Measurements from ENCODE around the gene PCDHGC4. TPM values are rescaled to one million over a fixed set of nuclear protein-coding genes. Genes with fewer than 3 reads are reported as not detected.

PCDHGC4 gene
- total RNA-seq, 1 experiment from 2014 or later, result 4.3 TPM

DNA sequence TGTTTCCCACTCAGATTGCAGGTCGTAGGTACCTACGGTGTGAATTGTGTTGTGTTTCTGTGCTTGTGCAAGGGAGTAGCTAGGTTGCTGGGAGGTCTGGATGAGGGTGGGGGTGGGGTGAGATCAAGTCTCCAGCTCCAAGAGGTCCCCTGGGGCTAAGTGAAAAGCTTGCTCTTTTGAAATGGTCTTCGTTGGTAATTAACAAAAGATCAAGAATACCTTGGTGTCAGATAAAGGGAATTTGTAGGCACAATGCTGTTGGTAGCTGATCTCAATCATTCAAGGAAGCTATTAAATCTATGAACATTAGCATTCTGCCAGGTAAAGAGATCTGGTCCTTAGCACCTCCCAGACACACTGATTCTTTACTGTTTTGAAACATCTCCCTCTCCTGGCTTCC lies 928 bp upstream of the PCDHGC4 start:
- Histone ChIP-seq H3K4me2 (ENCODE audit: insufficient read depth, insufficient read length, low read length) (peak overlapping the region; percentile 91), H4K5ac (ENCODE audit: insufficient read length, low read depth, low read length) (no peak overlapping the region), H2AK5ac (ENCODE audit: insufficient read length, low read length) (no peak overlapping the region), H4K8ac (replicated peaks; ENCODE audit: insufficient read length, low read depth, low read length) (no peak overlapping the region), H3K9me3 (ENCODE audit: control insufficient read depth, low read depth, low read length) (no peaks in the 10 kb centered on the region), H3K4me1 (ENCODE audit: insufficient read depth, low read length) (peaks cover 5% of the 10 kb centered on the region; the same call in 1 of the 2 replicates), H3K23ac (ENCODE audit: insufficient read length, low read depth, low read length) (no peak overlapping the region), H3K9ac (ENCODE audit: extremely low read depth, insufficient read length, low read length) (no peak overlapping the region), H2BK120ac (ENCODE audit: low read depth, low read length, poor library complexity, severe bottlenecking) (no peak overlapping the region), H3K18ac (ENCODE audit: insufficient read length, low read depth, low read length) (no peak overlapping the region), H3K23me2 (ENCODE audit: insufficient read length, low read depth, low read length, poor library complexity, severe bottlenecking) (peaks cover 11% of the 10 kb centered on the region), H3K79me2 (ENCODE audit: insufficient read depth, low read length) (no peaks in the 10 kb centered on the region; the same call in 1 of the 2 replicates), H3K56ac (ENCODE audit: insufficient read length, low read depth, low read length) (no peak overlapping the region), H3K4ac (ENCODE audit: low read depth, low read length) (no peak overlapping the region), H2BK20ac (ENCODE audit: low read depth, low read length, poor library complexity, severe bottlenecking) (no peak overlapping the region), H2BK15ac (ENCODE audit: low read depth, low read length) (no peak overlapping the region), H4K91ac (ENCODE audit: insufficient read length, low read depth, low read length) (no peak overlapping the region), H2AFZ (ENCODE audit: low read length) (no peak overlapping the region), H4K20me1 (ENCODE audit: control insufficient read depth, insufficient read depth, insufficient read length) (no peaks in the 10 kb centered on the region), H3K27ac (ENCODE audit: insufficient read length, low read depth, low read length) (no peak overlapping the region), H3T11ph (ENCODE audit: low read length) (no peak overlapping the region), H3K27me3 (ENCODE audit: insufficient read depth, low read length) (peaks cover 8% of the 10 kb centered on the region; the same call in 1 of the 2 replicates), H2BK5ac (ENCODE audit: insufficient read length, low read length) (no peak overlapping the region), H3K14ac (ENCODE audit: insufficient read depth, low read length) (no peak overlapping the region), H2BK12ac (ENCODE audit: insufficient read length, low read depth, low read length) (no peak overlapping the region), H3K79me1 (ENCODE audit: insufficient read depth, low read depth, low read length, poor library complexity, severe bottlenecking) (no peaks in the 10 kb centered on the region)
- H3K36me3 Mint-ChIP-seq (ENCODE audit: insufficient read depth in 1 of 3, low read depth in 3 of 3), result peaks cover 5 to 10% (median 6%) of the 10 kb centered on the region in 3 experiments; a peak in 4 of 7 replicates
- peak overlapping the region in 2 of 3 experiments; percentile 46 to 67; a peak in 4 of 7 replicates for H3K27ac Mint-ChIP-seq
- peak overlapping the region; percentile 76 to 88 for H3K4me3 Mint-ChIP-seq
- TF ChIP-seq, protein P1, sequence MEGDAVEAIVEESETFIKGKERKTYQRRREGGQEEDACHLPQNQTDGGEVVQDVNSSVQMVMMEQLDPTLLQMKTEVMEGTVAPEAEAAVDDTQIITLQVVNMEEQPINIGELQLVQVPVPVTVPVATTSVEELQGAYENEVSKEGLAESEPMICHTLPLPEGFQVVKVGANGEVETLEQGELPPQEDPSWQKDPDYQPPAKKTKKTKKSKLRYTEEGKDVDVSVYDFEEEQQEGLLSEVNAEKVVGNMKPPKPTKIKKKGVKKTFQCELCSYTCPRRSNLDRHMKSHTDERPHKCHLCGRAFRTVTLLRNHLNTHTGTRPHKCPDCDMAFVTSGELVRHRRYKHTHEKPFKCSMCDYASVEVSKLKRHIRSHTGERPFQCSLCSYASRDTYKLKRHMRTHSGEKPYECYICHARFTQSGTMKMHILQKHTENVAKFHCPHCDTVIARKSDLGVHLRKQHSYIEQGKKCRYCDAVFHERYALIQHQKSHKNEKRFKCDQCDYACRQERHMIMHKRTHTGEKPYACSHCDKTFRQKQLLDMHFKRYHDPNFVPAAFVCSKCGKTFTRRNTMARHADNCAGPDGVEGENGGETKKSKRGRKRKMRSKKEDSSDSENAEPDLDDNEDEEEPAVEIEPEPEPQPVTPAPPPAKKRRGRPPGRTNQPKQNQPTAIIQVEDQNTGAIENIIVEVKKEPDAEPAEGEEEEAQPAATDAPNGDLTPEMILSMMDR (conservative IDR thresholded peaks at IDR 0.05), result no peak
- H3K27me3 Mint-ChIP-seq (ENCODE audit: low read depth), result peaks cover 23% of the 10 kb centered on the region
- no peaks in the 10 kb centered on the region for H3K9me3 Mint-ChIP-seq
- peaks cover 33 to 38% of the 10 kb centered on the region in 2 experiments for H3K4me1 Mint-ChIP-seq
- no CpG with 5 or more reads among the region's 3 CpGs for WGBS (ENCODE audit: extremely low coverage, insufficient read length, low lambda C conversion rate)
- peak; percentile 43 for DNase-seq
